ENCODE measurements around the gene UBA1.

The UBA1 gene

GRCh38 chrX:47182106-47182700 is 11.4 kb upstream of the UBA1 start:
- TF ChIP-seq, protein P1, sequence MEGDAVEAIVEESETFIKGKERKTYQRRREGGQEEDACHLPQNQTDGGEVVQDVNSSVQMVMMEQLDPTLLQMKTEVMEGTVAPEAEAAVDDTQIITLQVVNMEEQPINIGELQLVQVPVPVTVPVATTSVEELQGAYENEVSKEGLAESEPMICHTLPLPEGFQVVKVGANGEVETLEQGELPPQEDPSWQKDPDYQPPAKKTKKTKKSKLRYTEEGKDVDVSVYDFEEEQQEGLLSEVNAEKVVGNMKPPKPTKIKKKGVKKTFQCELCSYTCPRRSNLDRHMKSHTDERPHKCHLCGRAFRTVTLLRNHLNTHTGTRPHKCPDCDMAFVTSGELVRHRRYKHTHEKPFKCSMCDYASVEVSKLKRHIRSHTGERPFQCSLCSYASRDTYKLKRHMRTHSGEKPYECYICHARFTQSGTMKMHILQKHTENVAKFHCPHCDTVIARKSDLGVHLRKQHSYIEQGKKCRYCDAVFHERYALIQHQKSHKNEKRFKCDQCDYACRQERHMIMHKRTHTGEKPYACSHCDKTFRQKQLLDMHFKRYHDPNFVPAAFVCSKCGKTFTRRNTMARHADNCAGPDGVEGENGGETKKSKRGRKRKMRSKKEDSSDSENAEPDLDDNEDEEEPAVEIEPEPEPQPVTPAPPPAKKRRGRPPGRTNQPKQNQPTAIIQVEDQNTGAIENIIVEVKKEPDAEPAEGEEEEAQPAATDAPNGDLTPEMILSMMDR (conservative IDR thresholded peaks at IDR 0.05) = no peak
- H3K27ac ChIP-seq = no peak overlapping the region

GRCh38 chrX:47184486-47184885 is 9.1 kb upstream of the UBA1 start:
- H3K27ac ChIP-seq = no peak overlapping the region
- TF ChIP-seq, protein P1 (conservative IDR thresholded peaks at IDR 0.05) = no peak

DNA sequence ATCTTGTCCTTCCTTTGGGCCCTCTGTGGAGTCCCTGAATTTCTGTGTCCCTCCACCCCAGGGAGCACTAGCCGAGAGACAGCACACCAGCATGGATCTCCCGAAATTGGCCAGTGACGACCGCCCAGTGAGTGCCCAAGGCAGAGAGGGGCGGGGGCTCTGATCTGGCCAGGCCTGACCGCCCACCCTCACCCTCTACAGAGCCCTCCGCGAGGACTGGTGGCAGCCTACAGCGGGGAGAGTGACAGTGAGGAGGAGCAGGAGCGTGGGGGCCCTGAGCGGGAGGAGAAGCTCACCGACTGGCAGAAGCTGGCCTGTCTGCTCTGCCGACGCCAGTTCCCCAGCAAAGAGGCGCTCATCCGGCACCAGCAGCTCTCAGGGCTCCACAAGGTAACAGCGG is 8.4 kb upstream of the UBA1 start:
- H3K27ac ChIP-seq = no peak overlapping the region
- TF ChIP-seq, protein P1 (conservative IDR thresholded peaks at IDR 0.05) = no peak

GRCh38 chrX:47186096-47186740 is 7.4 kb upstream of the UBA1 start:
- TF ChIP-seq, protein P1 (conservative IDR thresholded peaks at IDR 0.05) = no peak
- no peak overlapping the region for H3K27ac ChIP-seq

DNA sequence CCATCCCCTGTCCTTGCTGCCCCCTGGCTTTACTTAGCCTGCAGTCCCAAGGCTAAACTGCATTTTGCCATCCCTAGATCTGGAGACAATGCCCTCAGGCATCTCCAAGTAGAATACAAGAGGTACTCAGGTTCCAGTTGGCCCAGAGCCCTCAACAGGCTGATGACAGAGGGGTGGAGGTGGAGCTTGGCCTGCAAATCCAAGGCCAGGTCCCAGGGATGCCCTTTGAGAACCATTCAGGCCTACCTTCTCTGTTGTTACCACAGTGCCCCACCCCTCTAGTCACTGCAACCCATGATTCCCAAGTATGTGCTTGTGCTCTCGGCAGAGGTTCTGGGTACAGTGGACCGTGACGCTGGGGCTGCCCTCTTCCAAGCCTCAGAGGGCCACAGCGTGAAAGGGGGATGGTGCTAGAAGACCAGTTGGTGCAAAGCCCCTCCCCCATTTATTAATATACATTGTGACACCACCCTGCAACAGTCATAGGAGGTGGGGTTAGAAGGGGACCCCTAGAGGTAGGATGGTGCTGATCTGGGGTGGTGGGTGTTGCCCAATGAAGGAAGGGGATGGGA is 6.4 kb upstream of the UBA1 start:
- TF ChIP-seq, protein P1 (conservative IDR thresholded peaks at IDR 0.05) = no peak
- H3K27ac ChIP-seq = no peak overlapping the region

- H3K27ac ChIP-seq = no peak overlapping the region
- TF ChIP-seq, protein P1 (conservative IDR thresholded peaks at IDR 0.05) = no peak
These were observed 3.7 kb upstream of the UBA1 start for GRCh38 chrX:47189906-47190305.

- TF ChIP-seq, protein P1 (conservative IDR thresholded peaks at IDR 0.05) = no peak
- peak overlapping the region; percentile 38; the same call in 1 of the 2 replicates for H3K27ac ChIP-seq
These were observed 3.0 kb upstream of the UBA1 start for GRCh38 chrX:47190445-47191269.

All from VCaP (cell line).